HepG2 (cell line): Measurements from ENCODE around the gene SCP2D1. TPM values are rescaled to one million over a fixed set of nuclear protein-coding genes. Genes with fewer than 3 reads are reported as not detected.

ENCODE experiments used
- ATAC-seq: fragments of 200-7000 bp; cut with Tn5 transposase; 3 replicates; pipeline ENCODE4 v1.9.1; 2020; ENCODE audit warnings: mild to moderate bottlenecking, moderate library complexity
- BruUV-seq: library from RNA; stranded (reverse); fragments of 400-500 nt; replicated peaks from 2 replicates; lab custom pipeline; 2021; lab: Mats Ljungman, UMichigan
- CTCF ChIA-PET: fragments of 300-600 bp; formaldehyde crosslinking; extraction: SDS; loops from one replicate; lab custom pipeline; 2021; ENCODE audit warnings: low total read pairs, inconsistent platforms, low intra/inter-chr PET ratio; lab: Yijun Ruan, JAX
- POLR2A ChIA-PET: fragments of 350-600 bp; sonication (Branson Sonifier 250); formaldehyde crosslinking; loops from one replicate; lab custom pipeline; 2020; ENCODE audit warnings: antibody characterized with exemption, inconsistent platforms; lab: Yijun Ruan, JAX
- DNase-seq: peaks from one replicate; pipeline ENCODE4 v3.0.0-alpha.2; 2015; ENCODE audit warnings: low spot score
- FAIRE-seq: peaks from 3 replicates; lab custom pipeline; 2011; peaks lifted over from hg19 to GRCh38; lab: Jason Lieb, UNC
- H2AFZ ChIP-seq: one replicate; pipeline ENCODE4 v1.6.1; 2011; ENCODE audit warnings: low read length, inconsistent platforms
- H3K27ac ChIP-seq: fragments of 300-600 bp; 3 replicates; pipeline ENCODE4 v1.8.0; 2011; ENCODE audit warnings: mixed run types, mild to moderate bottlenecking, mixed read lengths, low read length, inconsistent platforms; ENCODE audit not compliant: insufficient read depth; ENCODE audit errors: extremely low read length
- H3K27me3 ChIP-seq, 2 experiments: fragments of 200-600 bp in 1 of 2; 2 replicates in 1 of 2; 3 replicates in 1 of 2; pipeline versions ENCODE4 v1.6.0 to v1.8.0; 2011; ENCODE audit warnings: low read length in 2 of 2, mild to moderate bottlenecking in 2 of 2, moderate library complexity in 2 of 2, inconsistent platforms in 1 of 2; ENCODE audit not compliant: insufficient read depth in 2 of 2, control insufficient read depth in 1 of 2
- H3K36me3 ChIP-seq, 2 experiments: fragments of 200-600 bp in 1 of 2; replicated peaks in 1 of 2; 2 replicates in 1 of 2; 3 replicates in 1 of 2; pipeline versions ENCODE4 v1.5.1 to v1.8.0; 2011; ENCODE audit warnings: low read length in 2 of 2, inconsistent platforms in 1 of 2; ENCODE audit not compliant: insufficient read depth in 2 of 2, control insufficient read depth in 1 of 2
- H3K4me1 ChIP-seq: 2 replicates; pipeline ENCODE4 v1.5.1; 2012; ENCODE audit warnings: low read length, inconsistent platforms; ENCODE audit not compliant: insufficient read depth
- H3K4me2 ChIP-seq: 2 replicates; pipeline ENCODE4 v1.6.0; 2011; ENCODE audit warnings: low read depth, low read length, inconsistent platforms
- H3K4me3 ChIP-seq, 3 experiments: fragments of 200-600 bp in 1 of 3; sonication (generic), shearing (Covaris generic) in 1 of 3; replicated peaks in 1 of 3; 2 replicates each; pipeline ENCODE4 v1.5.1; 2011 to 2016; ENCODE audit warnings: low read length in 3 of 3, inconsistent platforms in 2 of 3, low read depth in 2 of 3, mild to moderate bottlenecking in 2 of 3, control low read depth in 1 of 3, mixed read lengths in 1 of 3; ENCODE audit not compliant: insufficient read depth in 1 of 3
- H3K79me2 ChIP-seq: one replicate; pipeline ENCODE4 v1.6.1; 2011; ENCODE audit warnings: low read length, inconsistent platforms; ENCODE audit not compliant: insufficient read depth
- H3K9ac ChIP-seq: 2 replicates; pipeline ENCODE4 v1.6.0; 2011; ENCODE audit warnings: mild to moderate bottlenecking, low read depth, low read length, inconsistent platforms; ENCODE audit not compliant: insufficient read depth
- H3K9me3 ChIP-seq: 2 replicates; pipeline ENCODE4 v1.5.1; 2012; ENCODE audit warnings: mild to moderate bottlenecking, low read length
- H4K20me1 ChIP-seq: 2 replicates; pipeline ENCODE4 v1.6.0; 2011; ENCODE audit warnings: inconsistent platforms, mild to moderate bottlenecking, low read length, moderate library complexity; ENCODE audit not compliant: insufficient read depth
- E2F1 ChIP-seq: sonication (generic); formaldehyde crosslinking; IDR thresholded peaks from 2 replicates; pipeline ENCODE4 v1.5.0; 2020; ENCODE audit warnings: missing genetic modification reagents
- ELF4 ChIP-seq: sonication (generic); formaldehyde crosslinking; IDR thresholded peaks from 2 replicates; pipeline ENCODE4 v1.5.0; 2020; ENCODE audit warnings: missing genetic modification reagents, mild to moderate bottlenecking, moderate library complexity, borderline replicate concordance
- GPN1 ChIP-seq: sonication (generic); formaldehyde crosslinking; IDR thresholded peaks from 2 replicates; pipeline ENCODE4 v1.5.1; 2020; ENCODE audit warnings: missing genetic modification reagents, borderline replicate concordance
- PAWR ChIP-seq: sonication (generic); formaldehyde crosslinking; IDR thresholded peaks from 2 replicates; pipeline ENCODE4 v1.4.0; 2020; ENCODE audit warnings: missing genetic modification reagents, mild to moderate bottlenecking, borderline replicate concordance
- ZNF331 ChIP-seq: sonication (generic); formaldehyde crosslinking; IDR thresholded peaks from 2 replicates; pipeline ENCODE4 v1.4.0; 2020; ENCODE audit warnings: missing genetic modification reagents
- ZNF572 ChIP-seq: sonication (generic); formaldehyde crosslinking; IDR thresholded peaks from 2 replicates; pipeline ENCODE4 v1.5.1; 2020; ENCODE audit warnings: mild to moderate bottlenecking, missing genetic modification reagents
- WGBS: methylation state at CpG from one replicate; pipeline ENCODE4 v1.1.6; 2017; ENCODE audit warnings: low lambda C conversion rate; 5-methylcytosine and 5-hydroxymethylcytosine counted together
- in situ Hi-C: cut with HindIII; loops from 2 replicates; pipeline ENCODE4 v1.10.0; 2017; ENCODE audit warnings: low pct_unique_long_range_greater_than_20kb; ENCODE audit not compliant: extremely low pct_ligation_motif_present
- intact Hi-C: fragments of 100-400 bp; cut with micrococcal nuclease; formaldehyde crosslinking; loops from one replicate; pipeline ENCODE4 v1.10.0; 2022; ENCODE audit not compliant: unreplicated experiment
- polyA plus RNA-seq, 8 experiments: library from polyadenylated mRNA; depleted of rRNA in 3 of 8; stranded (reverse) in 7 of 8; unstranded in 1 of 8; fragments of >200 nt; fragmentation: Illumina TruSeq in 4 of 8; extraction: Trizol in 4 of 8; gene quantifications; 2 replicates each; pipeline versions ENCODE4 v1.2.1 to v1.2.3, GENCODE V29; 2011 to 2016; ENCODE audit warnings: low read depth in 4 of 8, missing spikeins in 1 of 8, mixed read lengths in 1 of 8; ENCODE audit not compliant: insufficient read depth in 1 of 8
- total RNA-seq, 5 experiments: library from RNA; depleted of rRNA; stranded (reverse); fragments of >200 nt; fragmentation: Illumina TruSeq; extraction: Trizol; gene quantifications; 2 replicates each; pipeline ENCODE4 v1.2.3, GENCODE V29; 2016; ENCODE audit warnings: low read depth in 1 of 5

SCP2D1 gene
- total and polyA plus RNA-seq, 2 of the 13 experiments (the other 11 are each of a cell fraction or from before 2014, with no cell fraction given) = not detected

GRCh38 chr20:18837718-18838117 lies 24.1 kb downstream of the SCP2D1 start:
- Histone ChIP-seq H3K79me2 (no peaks in the 10 kb centered on the region), H3K27me3 (0 out of 5 replicates have a peak, but pooled peaks cover 0 to 5% of the 10 kb centered on the region in 2 experiments), H3K27ac (no peak overlapping the region), H3K4me2 (no peak overlapping the region)
- POLR2A ChIA-PET = no interaction called here
- ATAC-seq = no peak
- CTCF ChIA-PET = no interaction called here
- no peak for DNase-seq
- TF ChIP-seq ZNF572 (CRISPR knock-in tag) (no peak), PAWR (CRISPR knock-in tag) (no peak), GPN1 (no peak), E2F1 (CRISPR knock-in tag) (no peak)
- TF ChIP-seq, all 625 proteins: peak for 0
- Histone ChIP-seq H3K4me1 (no peaks in the 10 kb centered on the region), H3K4me3 (no peak overlapping the region), H2AFZ (no peak overlapping the region), H3K9ac (no peak overlapping the region), H4K20me1 (no peaks in the 10 kb centered on the region), H3K36me3 (no peaks in the 10 kb centered on the region), H3K9me3 (no peaks in the 10 kb centered on the region)
- intact Hi-C loops (no loop called here), in situ Hi-C loops (no loop called here)
- 4% methylated on average over 3 of the region's 3 CpGs for WGBS
- BruUV-seq = no TSS peak
- FAIRE-seq = no peak

GRCh38 chr20:18839507-18840247 lies 26.1 kb downstream of the SCP2D1 start:
- H3K4me1 ChIP-seq = no peaks in the 10 kb centered on the region
- no peak overlapping the region for H2AFZ ChIP-seq
- H4K20me1 ChIP-seq = no peaks in the 10 kb centered on the region
- ATAC-seq = no peak
- 12% methylated on average over 6 of the region's 6 CpGs for WGBS
- no peak overlapping the region for H3K4me3 ChIP-seq
- H3K27ac ChIP-seq = no peak overlapping the region
- no peak for DNase-seq
- H3K4me2 ChIP-seq = no peak overlapping the region
- CTCF ChIA-PET = no interaction called here
- TF ChIP-seq ZNF331 = peak; percentile 73
- TF ChIP-seq ELF4 = no peak
- no peak overlapping the region for H3K9ac ChIP-seq
- no peaks in the 10 kb centered on the region for H3K36me3 ChIP-seq
- intact Hi-C loops (no loop called here), in situ Hi-C loops (no loop called here)
- no peaks in the 10 kb centered on the region for H3K79me2 ChIP-seq
- 0 out of 5 replicates have a peak, but pooled peaks cover 0 to 5% of the 10 kb centered on the region in 2 experiments for H3K27me3 ChIP-seq
- no peak for FAIRE-seq
- no TSS peak for BruUV-seq
- POLR2A ChIA-PET = no interaction called here
- no peaks in the 10 kb centered on the region for H3K9me3 ChIP-seq
